Forelimb muscle (tissue), 1 donor: ENCODE data around the gene MYH2. TPM values are rescaled to one million over a fixed set of nuclear protein-coding genes. Genes with fewer than 3 reads are reported as not detected.

Experiments
- DNase-seq: peaks from one replicate; pipeline ENCODE4 v3.0.0-alpha.2; 2013; ENCODE audit warnings: low read depth
- polyA plus RNA-seq: library from polyadenylated mRNA; unstranded; fragments of 120-200 nt; gene quantifications from one replicate; pipeline ENCODE4 v1.2.1, GENCODE V29; 2013; ENCODE audit not compliant: insufficient read length

MYH2 gene
- polyA plus RNA-seq, 1 donor, result 74.3 TPM

DNA sequence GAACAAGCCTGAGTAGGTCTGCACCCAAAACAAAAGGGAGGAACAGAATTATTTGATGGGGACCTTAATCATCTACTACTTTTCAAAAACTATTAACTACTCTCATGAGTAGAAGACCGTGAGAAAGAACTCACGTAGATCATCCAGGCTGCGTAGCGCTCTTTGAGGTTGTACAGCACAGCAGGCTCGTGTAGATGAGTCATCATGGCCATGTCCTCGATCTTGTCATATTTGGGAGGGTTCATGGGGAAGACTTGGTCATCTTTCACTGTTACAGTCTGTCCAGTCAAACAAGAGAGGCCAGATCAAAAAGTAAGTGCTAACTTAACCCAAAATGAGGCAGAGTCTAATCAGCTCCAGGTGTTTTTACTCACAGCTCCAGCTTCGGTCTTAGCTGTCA, 33.4 kb downstream of the MYH2 start:
- no peak for DNase-seq

DNA sequence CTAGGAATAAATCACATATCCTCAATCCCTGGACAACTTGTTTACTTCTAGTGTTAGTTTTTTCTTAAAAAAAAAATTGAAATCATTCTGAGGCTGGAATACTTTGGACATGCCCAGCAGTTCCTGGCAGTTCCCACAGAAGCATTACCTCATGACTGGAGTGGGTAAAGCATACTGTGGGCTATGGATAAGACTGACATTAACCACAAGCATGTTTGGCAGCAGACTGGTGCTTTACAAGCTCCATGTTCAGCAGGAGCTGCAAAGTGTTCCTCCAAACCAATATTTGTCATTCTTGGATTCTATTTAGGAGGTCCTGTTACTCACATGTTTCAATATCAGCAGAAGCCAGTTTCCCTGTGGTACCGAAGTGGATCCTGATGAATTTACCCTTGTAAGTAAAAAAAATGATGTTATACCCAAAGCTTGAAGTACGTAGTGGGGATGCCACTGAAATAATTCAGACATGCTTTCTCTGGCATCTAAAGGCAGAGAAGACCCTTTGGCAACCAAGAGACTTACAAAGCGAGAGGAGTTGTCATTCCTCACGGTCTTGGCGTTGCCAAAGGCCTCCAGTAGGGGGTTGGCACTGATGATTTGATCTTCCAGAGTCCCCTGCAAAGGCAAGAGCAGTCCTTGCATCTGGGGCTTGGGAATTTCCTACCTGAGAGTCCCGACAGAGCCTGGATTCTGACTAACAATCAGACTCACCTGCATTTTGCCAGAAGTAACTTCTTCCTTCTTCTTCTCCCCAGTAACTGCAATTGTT, 36.0 kb downstream of the MYH2 start:
- no peak for DNase-seq

DNA sequence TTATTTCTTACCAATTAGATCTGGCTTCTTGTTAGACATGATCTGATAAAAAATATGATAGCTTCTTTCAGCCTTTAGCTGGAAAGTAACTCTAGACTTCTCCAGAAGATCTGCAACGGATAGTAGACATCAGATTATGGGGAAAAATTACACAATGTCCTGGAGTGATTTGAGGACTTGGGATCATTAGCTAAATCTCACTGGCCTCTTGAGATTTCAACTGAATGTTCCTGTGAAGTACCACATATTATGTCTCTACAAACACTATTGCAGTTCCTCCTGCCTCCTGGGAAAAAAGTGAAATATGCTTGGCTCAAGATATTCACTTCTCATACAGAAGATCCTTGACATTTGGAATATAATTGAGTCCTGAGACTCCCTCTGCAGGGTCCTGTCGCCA, 36.6 kb downstream of the MYH2 start:
- DNase-seq, result no peak

DNA sequence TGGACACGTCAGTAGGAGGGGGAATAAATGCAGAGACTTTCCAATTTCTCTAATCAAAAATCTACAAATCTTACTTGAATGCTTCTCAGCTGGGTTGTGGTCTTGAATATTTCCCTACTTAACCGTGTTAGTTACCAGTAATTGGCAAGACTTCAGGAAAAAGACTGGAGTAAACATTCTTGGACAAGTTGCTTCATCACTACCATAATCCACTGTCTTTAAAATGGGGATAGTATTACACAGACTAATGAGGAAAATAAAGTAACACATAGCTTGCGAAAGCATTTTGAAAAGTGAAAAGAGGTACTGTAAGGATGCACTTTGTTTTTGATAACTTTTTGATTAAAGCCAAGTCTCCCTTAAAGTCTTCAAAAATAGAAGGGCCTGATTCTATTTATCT, 49.5 kb downstream of the MYH2 start:
- no peak for DNase-seq

DNA sequence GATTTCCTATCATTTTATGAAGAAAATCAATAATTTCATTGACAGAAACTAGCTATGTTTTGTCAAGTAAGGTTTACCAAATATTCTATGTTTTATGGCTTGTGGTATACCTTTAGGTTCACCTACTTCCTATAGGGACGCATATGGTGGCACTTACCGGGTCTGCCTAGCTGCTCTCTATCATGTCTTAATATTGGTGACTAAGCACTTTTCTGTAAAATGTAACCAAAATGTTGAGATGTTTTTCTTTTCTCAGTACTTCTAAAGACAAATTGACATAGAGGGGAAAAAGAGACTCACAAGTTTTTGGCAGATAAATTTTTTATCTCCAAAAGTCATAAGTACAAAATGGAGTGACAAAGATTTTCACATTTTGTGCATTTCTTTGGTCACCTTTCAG, 57.5 kb downstream of the MYH2 start:
- no peak for DNase-seq

DNA sequence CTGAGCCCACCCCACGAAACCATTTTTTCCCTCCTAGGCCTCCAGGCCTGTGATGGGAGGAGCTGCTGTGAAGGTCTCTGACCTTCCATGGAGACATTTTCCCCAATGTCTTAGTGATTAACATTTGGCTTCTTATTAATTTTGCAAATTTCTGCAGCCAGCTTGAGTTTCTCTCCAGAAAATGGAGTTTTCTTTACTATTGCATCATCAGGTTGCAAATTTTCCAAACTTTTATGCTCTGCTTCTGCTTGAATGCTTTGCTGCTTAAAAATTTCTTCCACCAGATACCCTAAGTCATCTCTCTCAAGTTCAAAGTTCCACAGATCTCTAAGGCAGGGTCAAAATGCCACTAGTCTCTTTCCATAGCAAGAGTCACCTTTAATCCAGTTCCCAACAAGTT, 67.2 kb downstream of the MYH2 start:
- no peak for DNase-seq

DNA sequence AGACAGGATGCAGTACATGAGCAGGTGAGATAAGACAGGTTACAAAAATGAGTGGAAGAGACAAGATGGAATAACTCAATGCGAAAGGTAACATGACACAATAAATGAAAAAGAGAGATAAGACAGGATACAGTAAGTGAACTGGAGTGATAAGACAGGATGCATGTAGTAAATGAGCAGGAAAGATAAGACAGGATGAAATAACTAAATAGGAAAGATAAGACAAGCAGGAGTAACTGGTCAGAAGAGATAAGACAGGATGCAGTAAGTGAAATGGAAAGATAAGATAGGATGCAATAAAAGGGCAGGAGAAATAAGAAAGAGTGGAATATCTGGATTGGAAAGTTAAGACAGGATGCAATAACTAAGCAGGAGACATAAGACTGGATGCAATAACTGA, 71.8 kb downstream of the MYH2 start:
- DNase-seq, result no peak

DNA sequence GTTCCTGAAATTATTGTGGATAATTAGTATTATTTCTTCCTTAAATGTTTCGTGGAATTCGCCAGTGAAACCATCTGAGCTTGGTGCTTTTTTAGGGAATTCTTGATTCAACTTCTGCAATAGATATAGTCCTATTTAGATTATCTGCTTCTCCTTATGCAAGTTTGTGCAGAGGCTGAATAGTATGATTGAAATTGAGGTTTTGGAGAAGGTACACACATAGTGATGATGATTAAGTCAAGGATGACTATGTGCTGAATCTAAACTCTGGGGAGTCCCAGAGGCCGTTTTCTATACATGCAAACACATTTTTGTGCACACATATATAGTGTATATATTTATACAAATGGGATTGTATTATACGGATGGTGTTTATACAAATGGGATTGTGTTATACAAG, 74.9 kb downstream of the MYH2 start:
- no peak for DNase-seq

DNA sequence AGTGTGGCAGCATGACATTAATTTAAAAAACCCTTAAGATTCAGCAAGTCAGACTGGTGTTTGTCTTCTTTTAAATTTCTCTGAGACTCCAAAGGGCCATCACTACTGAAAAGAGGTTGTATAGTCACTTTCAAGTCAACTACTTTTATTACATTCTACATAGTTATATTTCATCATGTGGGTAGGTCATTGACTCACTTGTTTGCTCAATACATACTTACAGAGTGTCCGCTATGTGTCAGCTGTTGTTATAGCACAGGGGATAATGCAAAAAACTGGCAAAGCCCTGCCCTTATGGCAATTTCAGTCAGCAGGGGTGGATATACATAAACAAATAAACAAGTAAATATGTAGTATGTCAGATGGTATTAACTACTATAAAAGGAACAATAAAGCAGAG, 77.6 kb downstream of the MYH2 start:
- DNase-seq, result no peak

Other genes with a start within 250 kb of the MYH2 start
- gene MYH13, start 176.7 kb downstream of the MYH2 start, polyA plus RNA-seq, result 0.91 TPM
- 2,354 TPM for gene MYH8, start 127.7 kb downstream of the MYH2 start, polyA plus RNA-seq
- gene MYH4, start 80.1 kb downstream of the MYH2 start, polyA plus RNA-seq, result 0.27 TPM
- gene MYH1, start 31.1 kb downstream of the MYH2 start, polyA plus RNA-seq, result 12.1 TPM
- gene MYH3, start 107.7 kb upstream of the MYH2 start, polyA plus RNA-seq, result 15,569 TPM
- gene SCO1, start 147.9 kb upstream of the MYH2 start, polyA plus RNA-seq, result 26.1 TPM
- 21.4 TPM for gene ADPRM, start 147.9 kb upstream of the MYH2 start, polyA plus RNA-seq
- gene TMEM220, start 180.4 kb upstream of the MYH2 start, polyA plus RNA-seq, result 11.3 TPM